ENCODE results near the gene MARCHF2. TPM values are rescaled to one million over a fixed set of nuclear protein-coding genes. Genes with fewer than 3 reads are reported as not detected.

Gene MARCHF2
- total RNA-seq, 1 donor from 2014 or later: 146 TPM

GRCh38 chr19:8473648-8474476, 60.8 kb downstream of the MARCHF2 start:
- no peaks in the 10 kb centered on the region for H3K27me3 ChIP-seq
- H3K4me1 ChIP-seq: peaks cover 11% of the 10 kb centered on the region
- no peaks in the 10 kb centered on the region for H3K9me3 ChIP-seq
- intact Hi-C loops (cut with DNase I): no loop called here
- no peak overlapping the region for H3K27ac ChIP-seq
- no peak overlapping the region for H3K4me3 ChIP-seq
- no peak for TF ChIP-seq POLR2AphosphoS5 (IDR thresholded peaks at IDR 0.05; ENCODE audit: insufficient read depth in 1 of 2, low read depth in 1 of 2)
- TF ChIP-seq POLR2A (IDR thresholded peaks at IDR 0.05): no peak
- TF ChIP-seq CTCF (IDR thresholded peaks at IDR 0.05): no peak
- no peak for DNase-seq (ENCODE audit: extremely low spot score in 2 of 2)
- H3K36me3 ChIP-seq: peaks cover 0 to 75% of the 10 kb centered on the region in 2 donors

GRCh38 chr19:8475005-8475404, 61.9 kb downstream of the MARCHF2 start:
- DNase-seq (ENCODE audit: extremely low spot score in 2 of 2): no peak
- Histone ChIP-seq H3K4me1 (peaks cover 19% of the 10 kb centered on the region), H3K36me3 (peaks cover 0 to 67% of the 10 kb centered on the region in 2 donors), H3K27me3 (no peaks in the 10 kb centered on the region), H3K9me3 (no peaks in the 10 kb centered on the region), H3K27ac (no peak overlapping the region), H3K4me3 (no peak overlapping the region)
- no peak for TF ChIP-seq CTCF (IDR thresholded peaks at IDR 0.05)
- intact Hi-C loops (cut with DNase I): no loop called here

- H3K9me3 ChIP-seq: no peaks in the 10 kb centered on the region
- H3K4me3 ChIP-seq: no peak overlapping the region
- H3K27me3 ChIP-seq: no peaks in the 10 kb centered on the region
- intact Hi-C loops (cut with DNase I): no loop called here
- H3K36me3 ChIP-seq: peaks cover 0 to 52% of the 10 kb centered on the region in 2 donors
- TF ChIP-seq POLR2AphosphoS5 (IDR thresholded peaks at IDR 0.05; ENCODE audit: insufficient read depth in 1 of 2, low read depth in 1 of 2) (no peak), CTCF (IDR thresholded peaks at IDR 0.05) (no peak), POLR2A (IDR thresholded peaks at IDR 0.05) (no peak)
- no peak overlapping the region for H3K27ac ChIP-seq
- no peak for DNase-seq (ENCODE audit: extremely low spot score in 2 of 2)
- H3K4me1 ChIP-seq: peaks cover 30% of the 10 kb centered on the region
These were observed 63.4 kb downstream of the MARCHF2 start for GRCh38 chr19:8476524-8476923.

- Histone ChIP-seq H3K9me3 (no peaks in the 10 kb centered on the region), H3K36me3 (peaks cover 0 to 40% of the 10 kb centered on the region in 2 donors), H3K27me3 (no peaks in the 10 kb centered on the region), H3K27ac (no peak overlapping the region), H3K4me3 (no peak overlapping the region), H3K4me1 (peaks cover 42% of the 10 kb centered on the region)
- intact Hi-C loops (cut with DNase I): no loop called here
- TF ChIP-seq POLR2A (IDR thresholded peaks at IDR 0.05): no peak
- no peak for TF ChIP-seq CTCF (IDR thresholded peaks at IDR 0.05)
- no peak for TF ChIP-seq POLR2AphosphoS5 (IDR thresholded peaks at IDR 0.05; ENCODE audit: insufficient read depth in 1 of 2, low read depth in 1 of 2)
- DNase-seq (ENCODE audit: extremely low spot score in 2 of 2): no peak
These were observed 64.8 kb downstream of the MARCHF2 start for GRCh38 chr19:8477889-8478288.

GRCh38 chr19:8478598-8478997, 65.5 kb downstream of the MARCHF2 start:
- DNase-seq (ENCODE audit: extremely low spot score in 2 of 2): no peak
- no peak for TF ChIP-seq CTCF (IDR thresholded peaks at IDR 0.05)
- no peak for TF ChIP-seq POLR2AphosphoS5 (IDR thresholded peaks at IDR 0.05; ENCODE audit: insufficient read depth in 1 of 2, low read depth in 1 of 2)
- TF ChIP-seq POLR2A (IDR thresholded peaks at IDR 0.05): no peak
- H3K27ac ChIP-seq: no peak overlapping the region
- peaks cover 46% of the 10 kb centered on the region for H3K4me1 ChIP-seq
- intact Hi-C loops (cut with DNase I): no loop called here
- no peaks in the 10 kb centered on the region for H3K9me3 ChIP-seq
- H3K36me3 ChIP-seq: peaks cover 0 to 38% of the 10 kb centered on the region in 2 donors
- H3K4me3 ChIP-seq: no peak overlapping the region
- H3K27me3 ChIP-seq: no peaks in the 10 kb centered on the region

Data from vagina (tissue), 2 donors.